Measurements from ENCODE around the gene MCRIP1. TPM values are rescaled to one million over a fixed set of nuclear protein-coding genes. Genes with fewer than 3 reads are reported as not detected.

MCRIP1 gene
- total and polyA plus RNA-seq, 2 of the 4 experiments (the other 2 are of a cell fraction), result 56.5 to 164 TPM

DNA sequence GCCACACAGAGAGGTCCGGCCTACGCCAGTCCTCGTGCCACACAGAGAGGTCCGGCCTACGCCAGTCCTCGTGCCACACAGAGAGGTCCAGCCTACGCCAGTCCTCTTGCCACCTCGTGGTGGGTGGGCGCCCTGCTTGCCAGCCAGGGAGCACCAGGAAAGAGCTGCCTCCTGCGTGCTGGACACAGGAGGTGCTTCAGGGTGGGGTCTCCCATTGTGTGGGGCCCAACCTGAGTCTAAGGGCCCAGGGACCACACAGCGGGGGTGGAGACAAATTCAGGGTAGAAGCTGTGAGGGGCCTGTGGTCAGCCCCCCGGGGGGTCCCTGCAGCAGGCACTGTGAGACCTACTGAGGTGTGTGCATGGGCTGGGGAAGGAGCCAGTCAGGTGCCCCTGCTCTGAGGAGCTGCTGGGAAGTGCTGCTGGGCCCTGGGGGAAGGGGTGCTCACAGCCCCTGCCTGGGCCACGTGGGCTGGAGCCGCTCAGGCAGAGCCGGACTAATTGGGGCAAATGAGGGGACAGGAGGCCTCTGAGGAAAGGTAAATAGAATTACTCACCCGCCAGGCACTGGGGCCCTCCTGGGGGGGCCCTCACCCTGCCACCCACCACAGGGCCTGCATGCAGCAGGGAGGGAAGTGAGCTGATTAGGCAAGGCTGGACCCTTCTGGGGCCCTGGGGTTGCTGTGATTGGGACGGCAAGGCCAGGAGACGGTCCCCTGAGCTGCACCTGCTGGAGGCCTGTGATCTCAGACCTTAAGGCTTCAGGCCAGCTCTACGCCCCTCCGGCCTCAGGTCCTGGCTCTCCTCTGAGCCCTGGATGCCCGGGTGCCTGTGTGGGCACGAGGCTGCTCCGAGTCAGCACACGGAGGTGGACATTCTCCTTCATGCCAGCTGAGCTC, 18.1 kb downstream of the MCRIP1 start:
- Histone ChIP-seq H2AFZ (replicated peaks; ENCODE audit: low read length, poor library complexity) (no peak overlapping the region), H4K8ac (ENCODE audit: low read depth in 2 of 2, low read length in 2 of 2) (no peak overlapping the region), H3K18ac (ENCODE audit: low read depth, low read length) (no peak overlapping the region), H3K4me1 (ENCODE audit: control insufficient read depth, insufficient read depth, low read length) (peaks cover 9% of the 10 kb centered on the region; the same call in 1 of the 2 replicates), H3K9ac (ENCODE audit: low read depth, low read length) (no peak overlapping the region), H3K14ac (replicated peaks; ENCODE audit: low read depth, low read length) (no peak overlapping the region), H2AK9ac (replicated peaks; ENCODE audit: low read depth, low read length, poor library complexity) (no peak overlapping the region), H2AK5ac (ENCODE audit: low read depth, low read length) (peak overlapping the region; percentile 15; the same call in 1 of the 2 replicates), H4K91ac (ENCODE audit: insufficient read depth, low read depth, low read length) (no peak overlapping the region), H4K5ac (ENCODE audit: low read depth, low read length) (no peak overlapping the region), H3K27me3 (ENCODE audit: control insufficient read depth, insufficient read depth, low read length) (peaks cover 13% of the 10 kb centered on the region; the same call in 1 of the 2 replicates), H3K79me1 (ENCODE audit: low read depth in 1 of 2, low read length in 2 of 2) (no peaks in the 10 kb centered on the region), H3K4me3 (ENCODE audit: insufficient read depth, low read depth, low read length) (no peak overlapping the region), H2BK5ac (ENCODE audit: low read depth, low read length, poor library complexity, severe bottlenecking) (no peak overlapping the region), H3K9me3 (ENCODE audit: control insufficient read depth, insufficient read depth, low read length) (no peaks in the 10 kb centered on the region), H3K36me3 (ENCODE audit: control insufficient read depth, insufficient read depth, low read length) (no peaks in the 10 kb centered on the region), H3K27ac (ENCODE audit: insufficient read depth, low read length) (no peak overlapping the region), H3K9me1 (ENCODE audit: insufficient read depth, low read length) (peaks cover 10% of the 10 kb centered on the region; the same call in 1 of the 2 replicates), H2BK120ac (ENCODE audit: low read depth, low read length) (0 out of 2 replicates have a peak overlapping the region, but pooled peaks have one; percentile 8), H3K4me2 (ENCODE audit: low read depth, low read length) (no peak overlapping the region), H3K56ac (ENCODE audit: extremely low read depth, insufficient read depth, low read length) (no peak overlapping the region), H3K4ac (ENCODE audit: low read depth, low read length) (peak overlapping the region; percentile 50; the same call in 1 of the 2 replicates), H2BK15ac (ENCODE audit: low read depth, low read length) (no peak overlapping the region), H2BK20ac (ENCODE audit: low read depth, low read length) (no peak overlapping the region), H3K23ac (ENCODE audit: low read depth, low read length) (no peak overlapping the region), H4K20me1 (ENCODE audit: insufficient read depth, low read length) (no peaks in the 10 kb centered on the region; the same call in 1 of the 2 replicates)
- intact Hi-C loops (cut with micrococcal nuclease), result no loop called here
- DNase-seq (no peak), ATAC-seq (ENCODE audit: low read depth) (no peak)
- POLR2A ChIA-PET (ENCODE audit: unreplicated experiment), result no interaction called here
- BruUV-seq (replicated peaks), result no TSS peak
- in situ Hi-C loops (cut with MboI; ENCODE audit: low sequenced_read_pairs), result no loop called here
- TF ChIP-seq NFE2L2 (IDR thresholded peaks at IDR 0.05; ENCODE audit: low read depth, low read length) (no peak), RAD21 (IDR thresholded peaks at IDR 0.05; ENCODE audit: low read length) (no peak), BHLHE40 (IDR thresholded peaks at IDR 0.05; ENCODE audit: low read depth, low read length) (no peak), POLR2A (IDR thresholded peaks at IDR 0.05; ENCODE audit: low read depth, low read length) (no peak), CEBPB (IDR thresholded peaks at IDR 0.05; ENCODE audit: low read depth, low read length) (no peak)
- TF ChIP-seq, protein P1, sequence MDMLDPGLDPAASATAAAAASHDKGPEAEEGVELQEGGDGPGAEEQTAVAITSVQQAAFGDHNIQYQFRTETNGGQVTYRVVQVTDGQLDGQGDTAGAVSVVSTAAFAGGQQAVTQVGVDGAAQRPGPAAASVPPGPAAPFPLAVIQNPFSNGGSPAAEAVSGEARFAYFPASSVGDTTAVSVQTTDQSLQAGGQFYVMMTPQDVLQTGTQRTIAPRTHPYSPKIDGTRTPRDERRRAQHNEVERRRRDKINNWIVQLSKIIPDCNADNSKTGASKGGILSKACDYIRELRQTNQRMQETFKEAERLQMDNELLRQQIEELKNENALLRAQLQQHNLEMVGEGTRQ (IDR thresholded peaks at IDR 0.05; ENCODE audit: low read depth, low read length), result peak; percentile 45
- 80% methylated on average over 4 of the region's 24 CpGs; no CpG with 5 or more reads in 1 of the 2 experiments for WGBS, 2 experiments (ENCODE audit: extremely low coverage in 2 of 2, insufficient read length in 1 of 2)
- dilution Hi-C loops (cut with HindIII; ENCODE audit: low sequenced_read_pairs, unreplicated experiment), result no loop called here
- CTCF ChIA-PET, result no interaction called here
